GM12878 (cell line): ENCODE data around the gene OR2H1. TPM values are rescaled to one million over a fixed set of nuclear protein-coding genes. Genes with fewer than 3 reads are reported as not detected.

Experiments
- ATAC-seq: fragments of 200-7000 bp; cut with Tn5 transposase; 3 replicates; pipeline ENCODE4 v1.9.1; 2020; ENCODE audit warnings: mild to moderate bottlenecking, moderate library complexity
- BruUV-seq: library from RNA; stranded (reverse); fragments of 400-500 nt; replicated peaks from 2 replicates; lab custom pipeline; 2021; lab: Mats Ljungman, UMichigan
- CTCF ChIA-PET: fragments of 300-600 bp; sonication (Branson Sonifier 250); formaldehyde crosslinking; extraction: SDS; loops from one replicate; lab custom pipeline; 2021; ENCODE audit warnings: inconsistent platforms; lab: Yijun Ruan, JAX
- POLR2A ChIA-PET: fragments of 350-600 bp; formaldehyde crosslinking; extraction: SDS; loops from one replicate; lab custom pipeline; 2021; ENCODE audit warnings: inconsistent platforms; lab: Charles Lee
- RAD21 ChIA-PET: fragments of 300-600 bp; sonication (Branson Sonifier 250); formaldehyde crosslinking; loops from one replicate; lab custom pipeline; 2023; ENCODE audit warnings: antibody characterized with exemption; ENCODE audit not compliant: unreplicated experiment; lab: Charles Lee
- SMC1A ChIA-PET: fragments of 300-600 bp; sonication (Branson Sonifier 250); formaldehyde crosslinking; loops from one replicate; lab custom pipeline; 2023; ENCODE audit not compliant: unreplicated experiment, uncharacterized antibody; lab: Charles Lee
- DNase-seq: peaks from one replicate; pipeline ENCODE4 v3.0.0-alpha.2; 2011; ENCODE audit warnings: low read depth, low spot score
- FAIRE-seq: peaks from 3 replicates; lab custom pipeline; 2011; peaks lifted over from hg19 to GRCh38; lab: Jason Lieb, UNC
- H2AFZ ChIP-seq: 2 replicates; pipeline ENCODE4 v1.6.0; 2011; ENCODE audit warnings: low read depth, low read length, control low read depth; ENCODE audit not compliant: control insufficient read depth
- H3K27ac ChIP-seq: 2 replicates; pipeline ENCODE4 v1.5.1; 2011; ENCODE audit warnings: control low read depth; ENCODE audit not compliant: control insufficient read depth, insufficient read depth
- H3K27me3 ChIP-seq, 2 experiments: replicated peaks in 1 of 2; 2 replicates each; pipeline versions ENCODE4 v1.6.0 to v1.6.1; 2011; ENCODE audit warnings: low read length in 1 of 2; ENCODE audit not compliant: control insufficient read depth in 2 of 2, insufficient read depth in 2 of 2
- H3K36me3 ChIP-seq, 2 experiments: 2 replicates each; pipeline ENCODE4 v1.5.1; 2011; ENCODE audit warnings: low read length in 1 of 2; ENCODE audit not compliant: control insufficient read depth in 2 of 2, insufficient read depth in 2 of 2
- H3K4me1 ChIP-seq: 2 replicates; pipeline ENCODE4 v1.6.1; 2011; ENCODE audit warnings: mild to moderate bottlenecking, low read length, moderate library complexity, mixed read lengths; ENCODE audit not compliant: control insufficient read depth, insufficient read depth
- H3K4me2 ChIP-seq: 2 replicates; pipeline ENCODE4 v1.6.0; 2011; ENCODE audit warnings: control low read depth; ENCODE audit not compliant: control insufficient read depth, insufficient read depth
- H3K4me3 ChIP-seq: fragments of 200-600 bp; sonication (generic); 2 replicates; pipeline ENCODE4 v1.5.1; 2016
- H3K79me2 ChIP-seq: 2 replicates; pipeline ENCODE4 v1.6.0; 2011; ENCODE audit warnings: low read length; ENCODE audit not compliant: control insufficient read depth, insufficient read depth
- H3K9ac ChIP-seq: 2 replicates; pipeline ENCODE4 v1.8.0; 2011; ENCODE audit warnings: low read length, control low read depth, mixed read lengths; ENCODE audit not compliant: control insufficient read depth, insufficient read depth
- H3K9me3 ChIP-seq: replicated peaks from 3 replicates; pipeline ENCODE4 v1.5.1; 2011; ENCODE audit warnings: mild to moderate bottlenecking, low read length; ENCODE audit not compliant: control insufficient read depth, insufficient read depth
- H4K20me1 ChIP-seq: 2 replicates; pipeline ENCODE4 v1.6.0; 2011; ENCODE audit not compliant: control insufficient read depth, insufficient read depth
- BACH1 ChIP-seq: fragments of 450-650 bp; IDR thresholded peaks from 2 replicates; pipeline ENCODE4 v1.6.1; 2017; ENCODE audit warnings: mild to moderate bottlenecking, borderline replicate concordance
- CHD2 ChIP-seq: IDR thresholded peaks from 2 replicates; pipeline ENCODE4 v1.6.1; 2011; ENCODE audit warnings: low read depth, low read length, improper control_type of control experiment, borderline replicate concordance
- FOXM1 ChIP-seq: IDR thresholded peaks from 2 replicates; pipeline ENCODE4 v1.6.1; 2012; ENCODE audit warnings: low read depth, mild to moderate bottlenecking, inconsistent platforms, low read length, moderate library complexity
- HDAC6 ChIP-seq: fragments of 200-600 bp; sonication (generic); IDR thresholded peaks from one replicate; pipeline ENCODE4 v1.8.0; 2017; ENCODE audit warnings: antibody characterized with exemption; ENCODE audit not compliant: unreplicated experiment
- MTA2 ChIP-seq: fragments of 450-650 bp; IDR thresholded peaks from 2 replicates; pipeline ENCODE4 v1.6.1; 2016; ENCODE audit warnings: low read depth, mild to moderate bottlenecking, moderate library complexity
- NBN ChIP-seq: fragments of 450-650 bp; IDR thresholded peaks from 2 replicates; pipeline ENCODE4 v1.6.1; 2016
- RCOR1 ChIP-seq: conservative IDR thresholded peaks from 2 replicates; pipeline ENCODE4 v1.6.1; 2012; ENCODE audit warnings: low read depth, low read length, improper control_type of control experiment
- RUNX3 ChIP-seq: IDR thresholded peaks from 2 replicates; pipeline ENCODE4 v1.6.1; 2012; ENCODE audit warnings: low read length, inconsistent platforms
- SREBF2 ChIP-seq: IDR thresholded peaks from 2 replicates; pipeline ENCODE4 v1.6.1; 2012; ENCODE audit warnings: mild to moderate bottlenecking, low read length
- SRF ChIP-seq, 2 experiments: IDR thresholded peaks; 2 replicates each; pipeline ENCODE4 v1.6.1; 2011; ENCODE audit warnings: low read depth in 2 of 2, low read length in 2 of 2, mild to moderate bottlenecking in 1 of 2, moderate library complexity in 1 of 2
- TCF12 ChIP-seq: IDR thresholded peaks from 2 replicates; pipeline ENCODE4 v1.6.1; 2011; ENCODE audit warnings: low read depth, mild to moderate bottlenecking, low read length
- YBX1 ChIP-seq: fragments of 450-650 bp; IDR thresholded peaks from 2 replicates; pipeline ENCODE4 v1.6.1; 2016; ENCODE audit warnings: antibody characterized with exemption
- WGBS: methylation state at CpG from one replicate; pipeline ENCODE4 v1.1.6; 2016; ENCODE audit warnings: low lambda C conversion rate; ENCODE audit not compliant: insufficient replicate concordance, insufficient coverage; ENCODE audit errors: missing lambda C conversion rate; 5-methylcytosine and 5-hydroxymethylcytosine counted together
- in situ Hi-C: fragments of 300-500 bp; cut with MboI; formaldehyde crosslinking; loops from 9 replicates; pipeline ENCODE4 v1.14.3; 2018; ENCODE audit warnings: mixed read lengths
- intact Hi-C: fragments of 100-400 bp; cut with micrococcal nuclease; formaldehyde crosslinking; loops from one replicate; pipeline ENCODE4 v1.14.2; 2022; ENCODE audit not compliant: unreplicated experiment
- polyA plus RNA-seq, 11 experiments: library from polyadenylated mRNA; depleted of rRNA in 4 of 11; unstranded in 6 of 11; stranded (reverse) in 5 of 11; fragments of >200 nt; fragmentation: Nextera tagmentation in 4 of 11; fragmentation: Illumina TruSeq in 1 of 11; extraction: Ambion mirVana in 4 of 11; extraction: Trizol in 1 of 11; gene quantifications; 1 replicate in 1 of 11; 2 replicates in 10 of 11; pipeline versions ENCODE4 v1.2.1 to v1.2.3, GENCODE V29; 2011 to 2016; ENCODE audit warnings: inconsistent platforms in 2 of 11, missing spikeins in 2 of 11, low read depth in 1 of 11
- total RNA-seq, 4 experiments: library from RNA; depleted of rRNA in 3 of 4; stranded (reverse); fragments of >200 nt in 3 of 4; fragmentation: Illumina TruSeq in 1 of 4; extraction: Trizol in 1 of 4; gene quantifications; 2 replicates each; pipeline versions ENCODE4 v1.2.1 to v1.2.3, GENCODE V29; 2013 to 2021
- TF ChIP-seq, protein P1 (sequence below): IDR thresholded peaks from 2 replicates; pipeline ENCODE4 v1.6.1; 2012; ENCODE audit warnings: low read depth, low read length, improper control_type of control experiment
- TF ChIP-seq, protein P2 (sequence below), 3 experiments: IDR thresholded peaks in 2 of 3; conservative IDR thresholded peaks in 1 of 3; 2 replicates each; pipeline ENCODE4 v1.5.1; 2011; ENCODE audit warnings: low read depth in 3 of 3, low read length in 3 of 3, mild to moderate bottlenecking in 3 of 3, control low read depth in 2 of 3, moderate library complexity in 2 of 3, inconsistent platforms in 1 of 3, mixed read lengths in 1 of 3; ENCODE audit not compliant: control insufficient read depth in 2 of 3, insufficient read depth in 1 of 3; ENCODE audit errors: extremely low read depth in 1 of 3

The OR2H1 gene
- total and polyA plus RNA-seq, 10 of the 15 experiments (the other 5 are each of a cell fraction or from before 2014, with no cell fraction given): not detected

GRCh38 chr6:29447670-29448069 lies 9.3 kb upstream of the OR2H1 start (continued):
- no peak for TF ChIP-seq RUNX3
- TF ChIP-seq RCOR1: no peak
- TF ChIP-seq, protein P1, sequence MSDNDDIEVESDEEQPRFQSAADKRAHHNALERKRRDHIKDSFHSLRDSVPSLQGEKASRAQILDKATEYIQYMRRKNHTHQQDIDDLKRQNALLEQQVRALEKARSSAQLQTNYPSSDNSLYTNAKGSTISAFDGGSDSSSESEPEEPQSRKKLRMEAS: no peak
- no peak for TF ChIP-seq FOXM1
- TF ChIP-seq MTA2: no peak
- no peak for TF ChIP-seq CHD2

- Histone ChIP-seq H3K9me3 (no peaks in the 10 kb centered on the region; the same call in 2 of the 3 replicates), H3K9ac (no peak overlapping the region), H2AFZ (no peak overlapping the region), H3K4me3 (no peak overlapping the region), H3K27me3 (no peaks in the 10 kb centered on the region), H3K4me1 (no peaks in the 10 kb centered on the region), H3K79me2 (no peaks in the 10 kb centered on the region), H3K27ac (no peak overlapping the region), H3K36me3 (no peaks in the 10 kb centered on the region), H4K20me1 (no peaks in the 10 kb centered on the region), H3K4me2 (no peak overlapping the region)
- ChIA-PET POLR2A (no interaction called here), CTCF (interaction anchor here (1.1 kb wide), 1 partner anchor 59 kb away, joined by 3 read pairs; no protein-coding TSS in a partner anchor), RAD21 (no interaction called here), SMC1A (interaction anchor here (0.6 kb wide), 1 partner anchor 570 kb away, joined by 3 read pairs; no protein-coding TSS in a partner anchor)
- FAIRE-seq (no peak), ATAC-seq (no peak), DNase-seq (no peak)
- WGBS: 16% methylated on average over 3 of the region's 3 CpGs
- TF ChIP-seq YBX1: no peak
- TF ChIP-seq BACH1: no peak
- no peak for TF ChIP-seq NBN
- TF ChIP-seq HDAC6: no peak
- TF ChIP-seq TCF12: no peak
- TF ChIP-seq, protein P2, sequence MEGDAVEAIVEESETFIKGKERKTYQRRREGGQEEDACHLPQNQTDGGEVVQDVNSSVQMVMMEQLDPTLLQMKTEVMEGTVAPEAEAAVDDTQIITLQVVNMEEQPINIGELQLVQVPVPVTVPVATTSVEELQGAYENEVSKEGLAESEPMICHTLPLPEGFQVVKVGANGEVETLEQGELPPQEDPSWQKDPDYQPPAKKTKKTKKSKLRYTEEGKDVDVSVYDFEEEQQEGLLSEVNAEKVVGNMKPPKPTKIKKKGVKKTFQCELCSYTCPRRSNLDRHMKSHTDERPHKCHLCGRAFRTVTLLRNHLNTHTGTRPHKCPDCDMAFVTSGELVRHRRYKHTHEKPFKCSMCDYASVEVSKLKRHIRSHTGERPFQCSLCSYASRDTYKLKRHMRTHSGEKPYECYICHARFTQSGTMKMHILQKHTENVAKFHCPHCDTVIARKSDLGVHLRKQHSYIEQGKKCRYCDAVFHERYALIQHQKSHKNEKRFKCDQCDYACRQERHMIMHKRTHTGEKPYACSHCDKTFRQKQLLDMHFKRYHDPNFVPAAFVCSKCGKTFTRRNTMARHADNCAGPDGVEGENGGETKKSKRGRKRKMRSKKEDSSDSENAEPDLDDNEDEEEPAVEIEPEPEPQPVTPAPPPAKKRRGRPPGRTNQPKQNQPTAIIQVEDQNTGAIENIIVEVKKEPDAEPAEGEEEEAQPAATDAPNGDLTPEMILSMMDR (IDR thresholded peaks at IDR 0.05 in 2 of 3, conservative IDR thresholded peaks at IDR 0.05 in 1 of 3; ENCODE audit: control insufficient read depth in 2 of 3, extremely low read depth in 1 of 3, insufficient read depth in 1 of 3, low read depth in 3 of 3, low read length in 3 of 3): no peak
- no peak for TF ChIP-seq SRF (IDR thresholded peaks at IDR 0.05; ENCODE audit: low read depth in 2 of 2, low read length in 2 of 2)
- no peak for TF ChIP-seq SREBF2
- intact Hi-C loops: no loop called here
- in situ Hi-C loops: no loop called here
- BruUV-seq: no TSS peak
Observed at GRCh38 chr6:29451471-29452193, 5.3 kb upstream of the OR2H1 start.
